ENCODE data around the gene C1orf105. TPM values are rescaled to one million over a fixed set of nuclear protein-coding genes. Genes with fewer than 3 reads are reported as not detected.

C1orf105 gene
- total and polyA plus RNA-seq, 2 of the 8 experiments (the other 6 are each of a cell fraction or from before 2014, with no cell fraction given) = not detected

- no peak for TF ChIP-seq CHD7 (IDR thresholded peaks at IDR 0.05; ENCODE audit: insufficient replicate concordance, low read length)
- no peak for TF ChIP-seq CHD1 (IDR thresholded peaks at IDR 0.05; ENCODE audit: low read depth, low read length)
- TF ChIP-seq, protein P1, sequence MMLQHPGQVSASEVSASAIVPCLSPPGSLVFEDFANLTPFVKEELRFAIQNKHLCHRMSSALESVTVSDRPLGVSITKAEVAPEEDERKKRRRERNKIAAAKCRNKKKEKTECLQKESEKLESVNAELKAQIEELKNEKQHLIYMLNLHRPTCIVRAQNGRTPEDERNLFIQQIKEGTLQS (IDR thresholded peaks at IDR 0.05; ENCODE audit: insufficient read depth, low read depth, low read length) = no peak
- TF ChIP-seq USF2 (IDR thresholded peaks at IDR 0.05; ENCODE audit: low read length) = no peak
- no peak for TF ChIP-seq CBX8 (IDR thresholded peaks at IDR 0.05; ENCODE audit: borderline replicate concordance, low read depth, low read length)
- TF ChIP-seq PHF8 (conservative IDR thresholded peaks at IDR 0.05; ENCODE audit: low read depth, low read length) = no peak
- TF ChIP-seq, protein P2, sequence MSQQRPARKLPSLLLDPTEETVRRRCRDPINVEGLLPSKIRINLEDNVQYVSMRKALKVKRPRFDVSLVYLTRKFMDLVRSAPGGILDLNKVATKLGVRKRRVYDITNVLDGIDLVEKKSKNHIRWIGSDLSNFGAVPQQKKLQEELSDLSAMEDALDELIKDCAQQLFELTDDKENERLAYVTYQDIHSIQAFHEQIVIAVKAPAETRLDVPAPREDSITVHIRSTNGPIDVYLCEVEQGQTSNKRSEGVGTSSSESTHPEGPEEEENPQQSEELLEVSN (IDR thresholded peaks at IDR 0.05) = no peak
Observed at GRCh38 chr1:172512591-172512990, 92.1 kb downstream of the C1orf105 start (continued).
